GM12878 (cell line): ENCODE measurements around the gene NHS. TPM values are rescaled to one million over a fixed set of nuclear protein-coding genes. Genes with fewer than 3 reads are reported as not detected.

ENCODE experiments used
- ATAC-seq: fragments of 200-7000 bp; cut with Tn5 transposase; 3 replicates; pipeline ENCODE4 v1.9.1; 2020; ENCODE audit warnings: mild to moderate bottlenecking, moderate library complexity
- BruUV-seq: library from RNA; stranded (reverse); fragments of 400-500 nt; replicated peaks from 2 replicates; lab custom pipeline; 2021; lab: Mats Ljungman, UMichigan
- CTCF ChIA-PET: fragments of 300-600 bp; sonication (Branson Sonifier 250); formaldehyde crosslinking; extraction: SDS; loops from one replicate; lab custom pipeline; 2021; ENCODE audit warnings: inconsistent platforms; lab: Yijun Ruan, JAX
- POLR2A ChIA-PET: fragments of 350-600 bp; formaldehyde crosslinking; extraction: SDS; loops from one replicate; lab custom pipeline; 2021; ENCODE audit warnings: inconsistent platforms; lab: Charles Lee
- RAD21 ChIA-PET: fragments of 300-600 bp; sonication (Branson Sonifier 250); formaldehyde crosslinking; loops from one replicate; lab custom pipeline; 2023; ENCODE audit warnings: antibody characterized with exemption; ENCODE audit not compliant: unreplicated experiment; lab: Charles Lee
- SMC1A ChIA-PET: fragments of 300-600 bp; sonication (Branson Sonifier 250); formaldehyde crosslinking; loops from one replicate; lab custom pipeline; 2023; ENCODE audit not compliant: unreplicated experiment, uncharacterized antibody; lab: Charles Lee
- DNase-seq: peaks from one replicate; pipeline ENCODE4 v3.0.0-alpha.2; 2011; ENCODE audit warnings: low read depth, low spot score
- FAIRE-seq: peaks from 3 replicates; lab custom pipeline; 2011; peaks lifted over from hg19 to GRCh38; lab: Jason Lieb, UNC
- H2AFZ ChIP-seq: 2 replicates; pipeline ENCODE4 v1.6.0; 2011; ENCODE audit warnings: low read depth, low read length, control low read depth; ENCODE audit not compliant: control insufficient read depth
- H3K27ac ChIP-seq: 2 replicates; pipeline ENCODE4 v1.5.1; 2011; ENCODE audit warnings: control low read depth; ENCODE audit not compliant: control insufficient read depth, insufficient read depth
- H3K27me3 ChIP-seq, 2 experiments: replicated peaks in 1 of 2; 2 replicates each; pipeline versions ENCODE4 v1.6.0 to v1.6.1; 2011; ENCODE audit warnings: low read length in 1 of 2; ENCODE audit not compliant: control insufficient read depth in 2 of 2, insufficient read depth in 2 of 2
- H3K36me3 ChIP-seq, 2 experiments: 2 replicates each; pipeline ENCODE4 v1.5.1; 2011; ENCODE audit warnings: low read length in 1 of 2; ENCODE audit not compliant: control insufficient read depth in 2 of 2, insufficient read depth in 2 of 2
- H3K4me1 ChIP-seq: 2 replicates; pipeline ENCODE4 v1.6.1; 2011; ENCODE audit warnings: mild to moderate bottlenecking, low read length, moderate library complexity, mixed read lengths; ENCODE audit not compliant: control insufficient read depth, insufficient read depth
- H3K4me2 ChIP-seq: 2 replicates; pipeline ENCODE4 v1.6.0; 2011; ENCODE audit warnings: control low read depth; ENCODE audit not compliant: control insufficient read depth, insufficient read depth
- H3K4me3 ChIP-seq: fragments of 200-600 bp; sonication (generic); 2 replicates; pipeline ENCODE4 v1.5.1; 2016
- H3K79me2 ChIP-seq: 2 replicates; pipeline ENCODE4 v1.6.0; 2011; ENCODE audit warnings: low read length; ENCODE audit not compliant: control insufficient read depth, insufficient read depth
- H3K9ac ChIP-seq: 2 replicates; pipeline ENCODE4 v1.8.0; 2011; ENCODE audit warnings: low read length, control low read depth, mixed read lengths; ENCODE audit not compliant: control insufficient read depth, insufficient read depth
- H3K9me3 ChIP-seq: replicated peaks from 3 replicates; pipeline ENCODE4 v1.5.1; 2011; ENCODE audit warnings: mild to moderate bottlenecking, low read length; ENCODE audit not compliant: control insufficient read depth, insufficient read depth
- H4K20me1 ChIP-seq: 2 replicates; pipeline ENCODE4 v1.6.0; 2011; ENCODE audit not compliant: control insufficient read depth, insufficient read depth
- JUNB ChIP-seq: IDR thresholded peaks from 2 replicates; pipeline ENCODE4 v1.6.1; 2016; ENCODE audit warnings: antibody characterized with exemption, mild to moderate bottlenecking
- MTA3 ChIP-seq: IDR thresholded peaks from 2 replicates; pipeline ENCODE4 v1.6.1; 2012; ENCODE audit warnings: low read length, inconsistent platforms, borderline replicate concordance
- NR2C1 ChIP-seq: fragments of 450-650 bp; IDR thresholded peaks from 2 replicates; pipeline ENCODE4 v1.6.1; 2017; ENCODE audit warnings: antibody characterized with exemption, mild to moderate bottlenecking, moderate library complexity
- POLR2A ChIP-seq: IDR thresholded peaks from 2 replicates; pipeline ENCODE4 v1.6.1; 2011; ENCODE audit warnings: low read depth, mild to moderate bottlenecking, low read length
- RBBP5 ChIP-seq: fragments of 200-600 bp; sonication (generic); conservative IDR thresholded peaks from 2 replicates; pipeline ENCODE4 v1.6.1; 2016
- RELA ChIP-seq: fragments of 450-650 bp; IDR thresholded peaks from 2 replicates; pipeline ENCODE4 v1.8.0; 2014; ENCODE audit warnings: borderline replicate concordance; ENCODE audit not compliant: partially characterized antibody
- SMAD1 ChIP-seq: fragments of 450-650 bp; IDR thresholded peaks from 2 replicates; pipeline ENCODE4 v1.6.1; 2018; ENCODE audit warnings: mild to moderate bottlenecking, low read depth; ENCODE audit not compliant: partially characterized antibody
- SP1 ChIP-seq: IDR thresholded peaks from one replicate; pipeline ENCODE4 v1.6.1; 2011; ENCODE audit warnings: low read depth, low read length
- SUZ12 ChIP-seq: fragments of 200-600 bp; sonication (generic); IDR thresholded peaks from one replicate; pipeline ENCODE4 v1.6.1; 2018; ENCODE audit warnings: antibody characterized with exemption, mild to moderate bottlenecking; ENCODE audit not compliant: unreplicated experiment
- TCF3 ChIP-seq: IDR thresholded peaks from 2 replicates; pipeline ENCODE4 v1.6.1; 2012; ENCODE audit warnings: low read depth, mild to moderate bottlenecking, low read length, borderline replicate concordance; ENCODE audit not compliant: insufficient read depth
- in situ Hi-C: fragments of 300-500 bp; cut with MboI; formaldehyde crosslinking; loops from 9 replicates; pipeline ENCODE4 v1.14.3; 2018; ENCODE audit warnings: mixed read lengths
- intact Hi-C: fragments of 100-400 bp; cut with micrococcal nuclease; formaldehyde crosslinking; loops from one replicate; pipeline ENCODE4 v1.14.2; 2022; ENCODE audit not compliant: unreplicated experiment
- polyA plus RNA-seq, 11 experiments: library from polyadenylated mRNA; depleted of rRNA in 4 of 11; unstranded in 6 of 11; stranded (reverse) in 5 of 11; fragments of >200 nt; fragmentation: Nextera tagmentation in 4 of 11; fragmentation: Illumina TruSeq in 1 of 11; extraction: Ambion mirVana in 4 of 11; extraction: Trizol in 1 of 11; gene quantifications; 1 replicate in 1 of 11; 2 replicates in 10 of 11; pipeline versions ENCODE4 v1.2.1 to v1.2.3, GENCODE V29; 2011 to 2016; ENCODE audit warnings: inconsistent platforms in 2 of 11, missing spikeins in 2 of 11, low read depth in 1 of 11
- total RNA-seq, 4 experiments: library from RNA; depleted of rRNA in 3 of 4; stranded (reverse); fragments of >200 nt in 3 of 4; fragmentation: Illumina TruSeq in 1 of 4; extraction: Trizol in 1 of 4; gene quantifications; 2 replicates each; pipeline versions ENCODE4 v1.2.1 to v1.2.3, GENCODE V29; 2013 to 2021
- TF ChIP-seq, protein P1 (sequence below): IDR thresholded peaks from 2 replicates; pipeline ENCODE4 v1.6.1; 2011; ENCODE audit warnings: low read depth, mild to moderate bottlenecking, low read length, moderate library complexity, borderline replicate concordance; ENCODE audit errors: extremely low read depth
- TF ChIP-seq, protein P2 (sequence below): IDR thresholded peaks from 2 replicates; pipeline ENCODE4 v1.6.1; 2011; ENCODE audit warnings: low read depth, low read length, improper control_type of control experiment, borderline replicate concordance
- TF ChIP-seq, protein P3 (sequence below): fragments of 450-650 bp; conservative IDR thresholded peaks from 2 replicates; pipeline ENCODE4 v1.6.1; 2017; ENCODE audit warnings: mild to moderate bottlenecking, moderate library complexity

NHS gene
- total and polyA plus RNA-seq, 10 of the 15 experiments (the other 5 are each of a cell fraction or from before 2014, with no cell fraction given), result under 0.01 to 0.07 (median 0.03) TPM; not detected in 7

DNA sequence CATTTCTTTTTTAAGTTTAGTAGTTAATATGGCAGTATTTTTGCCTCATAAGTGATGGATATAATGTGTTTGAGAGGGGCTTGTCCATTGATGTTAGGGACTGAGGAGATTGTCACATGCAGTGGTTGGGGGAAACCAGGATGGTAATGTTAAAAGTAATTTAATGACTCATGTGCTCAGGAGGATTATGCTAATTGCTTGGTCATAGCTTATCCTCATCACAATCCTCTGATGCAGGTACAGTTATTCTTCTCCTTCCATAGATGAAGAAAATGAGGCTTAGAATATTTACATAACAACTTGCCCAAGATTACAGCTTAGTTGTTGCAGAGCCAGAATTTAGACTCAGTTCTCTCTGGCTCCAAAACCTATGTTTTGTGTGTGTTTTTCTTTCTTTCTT is 267.9 kb downstream of the NHS start:
- FAIRE-seq, result no peak
- POLR2A ChIA-PET, result no interaction called here

More for the DNA sequence above, 267.9 kb downstream of the NHS start:
- no peaks in the 10 kb centered on the region for H3K27me3 ChIP-seq
- no peak overlapping the region for H3K9ac ChIP-seq
- BruUV-seq, result no TSS peak
- no peaks in the 10 kb centered on the region for H3K9me3 ChIP-seq
- no peak overlapping the region for H3K27ac ChIP-seq
- H3K36me3 ChIP-seq, result no peaks in the 10 kb centered on the region
- intact Hi-C loops, result no loop called here
- H2AFZ ChIP-seq, result no peak overlapping the region
- ChIA-PET RAD21 (no interaction called here), CTCF (no interaction called here), SMC1A (no interaction called here)
- H3K4me2 ChIP-seq, result no peak overlapping the region
- no peak for DNase-seq
- no peaks in the 10 kb centered on the region for H3K4me1 ChIP-seq
- ATAC-seq, result no peak
- H3K79me2 ChIP-seq, result no peaks in the 10 kb centered on the region
- H3K4me3 ChIP-seq, result no peak overlapping the region
- H4K20me1 ChIP-seq, result no peaks in the 10 kb centered on the region
- TF ChIP-seq MTA3 (no peak), TCF3 (no peak), SUZ12 (no peak), SMAD1 (no peak), RELA (no peak), POLR2A (no peak), JUNB (no peak), RBBP5 (no peak), NR2C1 (no peak), SP1 (no peak)
- TF ChIP-seq, protein P1, sequence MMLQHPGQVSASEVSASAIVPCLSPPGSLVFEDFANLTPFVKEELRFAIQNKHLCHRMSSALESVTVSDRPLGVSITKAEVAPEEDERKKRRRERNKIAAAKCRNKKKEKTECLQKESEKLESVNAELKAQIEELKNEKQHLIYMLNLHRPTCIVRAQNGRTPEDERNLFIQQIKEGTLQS, result no peak
- TF ChIP-seq, protein P2, sequence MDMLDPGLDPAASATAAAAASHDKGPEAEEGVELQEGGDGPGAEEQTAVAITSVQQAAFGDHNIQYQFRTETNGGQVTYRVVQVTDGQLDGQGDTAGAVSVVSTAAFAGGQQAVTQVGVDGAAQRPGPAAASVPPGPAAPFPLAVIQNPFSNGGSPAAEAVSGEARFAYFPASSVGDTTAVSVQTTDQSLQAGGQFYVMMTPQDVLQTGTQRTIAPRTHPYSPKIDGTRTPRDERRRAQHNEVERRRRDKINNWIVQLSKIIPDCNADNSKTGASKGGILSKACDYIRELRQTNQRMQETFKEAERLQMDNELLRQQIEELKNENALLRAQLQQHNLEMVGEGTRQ, result no peak
- TF ChIP-seq, protein P3, sequence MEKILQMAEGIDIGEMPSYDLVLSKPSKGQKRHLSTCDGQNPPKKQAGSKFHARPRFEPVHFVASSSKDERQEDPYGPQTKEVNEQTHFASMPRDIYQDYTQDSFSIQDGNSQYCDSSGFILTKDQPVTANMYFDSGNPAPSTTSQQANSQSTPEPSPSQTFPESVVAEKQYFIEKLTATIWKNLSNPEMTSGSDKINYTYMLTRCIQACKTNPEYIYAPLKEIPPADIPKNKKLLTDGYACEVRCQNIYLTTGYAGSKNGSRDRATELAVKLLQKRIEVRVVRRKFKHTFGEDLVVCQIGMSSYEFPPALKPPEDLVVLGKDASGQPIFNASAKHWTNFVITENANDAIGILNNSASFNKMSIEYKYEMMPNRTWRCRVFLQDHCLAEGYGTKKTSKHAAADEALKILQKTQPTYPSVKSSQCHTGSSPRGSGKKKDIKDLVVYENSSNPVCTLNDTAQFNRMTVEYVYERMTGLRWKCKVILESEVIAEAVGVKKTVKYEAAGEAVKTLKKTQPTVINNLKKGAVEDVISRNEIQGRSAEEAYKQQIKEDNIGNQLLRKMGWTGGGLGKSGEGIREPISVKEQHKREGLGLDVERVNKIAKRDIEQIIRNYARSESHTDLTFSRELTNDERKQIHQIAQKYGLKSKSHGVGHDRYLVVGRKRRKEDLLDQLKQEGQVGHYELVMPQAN, result no peak
- TF ChIP-seq, all 136 proteins: peak for 0
- in situ Hi-C loops, result no loop called here
